Breast epithelium (tissue), 4 donors: Measurements from ENCODE around the gene HOXB6. TPM values are rescaled to one million over a fixed set of nuclear protein-coding genes. Genes with fewer than 3 reads are reported as not detected.

ENCODE experiments used
- DNase-seq, 2 donors: peaks; one replicate each; pipeline ENCODE4 v3.0.0-alpha.2; 2019; ENCODE audit warnings: low spot score in 2 of 2
- H3K27ac ChIP-seq, 2 donors: fragments of 200-600 bp; sonication (generic) in 1 of 2; one replicate each; pipeline ENCODE4 v1.5.1; 2016 to 2019; ENCODE audit warnings: mild to moderate bottlenecking in 1 of 2
- H3K27me3 ChIP-seq, 2 donors: fragments of 200-600 bp; sonication (generic) in 1 of 2; one replicate each; pipeline versions ENCODE4 v1.5.1 to v1.6.0; 2017 to 2019; ENCODE audit warnings: control low read depth in 1 of 2, mild to moderate bottlenecking in 1 of 2
- H3K36me3 ChIP-seq: fragments of 200-600 bp; one replicate; pipeline ENCODE4 v1.5.1; 2019
- H3K4me1 ChIP-seq, 2 donors: fragments of 200-600 bp; sonication (generic); one replicate each; pipeline ENCODE4 v1.5.1; 2016 to 2019; ENCODE audit warnings: control low read depth in 1 of 2
- H3K4me3 ChIP-seq, 3 donors: fragments of 200-600 bp; sonication (generic); 1 replicate in 2 of 3; 2 replicates in 1 of 3; pipeline ENCODE4 v1.5.1; 2016 to 2019; ENCODE audit warnings: mild to moderate bottlenecking in 3 of 3, moderate library complexity in 2 of 3
- H3K9me3 ChIP-seq, 2 donors: fragments of 200-600 bp; sonication (generic) in 1 of 2; one replicate each; pipeline ENCODE4 v1.5.1; 2016 to 2019; ENCODE audit warnings: control low read depth in 1 of 2
- CTCF ChIP-seq, 3 donors: fragments of 450-650 bp; IDR thresholded peaks; one replicate each; pipeline ENCODE4 v1.5.1; 2016 to 2017; ENCODE audit warnings: antibody characterized with exemption in 3 of 3, mild to moderate bottlenecking in 3 of 3, moderate library complexity in 3 of 3
- POLR2A ChIP-seq: fragments of 450-650 bp; IDR thresholded peaks from one replicate; pipeline ENCODE4 v1.6.1; 2016; ENCODE audit warnings: antibody characterized with exemption, mild to moderate bottlenecking, moderate library complexity
- POLR2AphosphoS5 ChIP-seq, 3 donors: sonication (generic); formaldehyde crosslinking; IDR thresholded peaks; one replicate each; pipeline ENCODE4 v1.6.1; 2017; ENCODE audit warnings: antibody characterized with exemption in 3 of 3
- intact Hi-C: fragments of 100-400 bp; cut with DNase I; formaldehyde crosslinking; loops from one replicate; pipeline ENCODE4 v1.15.1; 2023; ENCODE audit warnings: low total_unique reads
- total RNA-seq, 3 donors: library from RNA; depleted of rRNA; stranded (reverse); fragments of >200 nt; gene quantifications; one replicate each; pipeline ENCODE4 v1.1.0, GENCODE V29; 2016

The HOXB6 gene
- total RNA-seq, 3 donors from 2014 or later, result 1.0 to 24.9 (median 18.2) TPM

DNA sequence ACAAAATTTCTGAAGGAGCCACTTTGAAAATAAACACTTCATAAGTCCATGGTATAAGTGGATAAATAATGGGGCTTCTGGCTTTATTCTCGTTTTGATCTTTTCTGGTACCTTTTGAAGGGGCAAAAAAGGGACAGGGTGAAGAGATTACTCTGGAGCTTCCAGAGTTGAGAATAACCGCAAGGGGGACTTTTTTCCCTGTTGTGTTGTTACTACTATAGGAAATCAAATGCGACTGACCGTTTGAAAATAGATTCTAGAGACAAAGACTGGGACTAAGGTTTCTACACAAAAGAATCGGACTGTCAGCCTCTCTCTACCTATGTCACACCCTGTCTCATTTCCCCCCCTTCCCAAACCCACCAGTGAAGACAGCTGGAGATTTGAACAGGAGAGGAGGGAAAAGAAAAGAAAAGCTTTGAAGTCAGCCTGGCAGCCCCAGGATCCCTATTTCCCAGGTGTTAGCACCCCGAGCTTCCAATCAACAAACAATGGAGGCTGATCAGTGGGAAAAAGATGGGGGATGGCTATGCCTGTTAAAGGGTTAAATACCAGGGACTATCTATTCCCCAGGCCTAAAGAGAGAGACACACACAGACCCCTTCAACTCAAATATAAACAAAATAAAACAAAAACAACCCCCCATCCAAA, 35.0 kb downstream of the HOXB6 start:
- Histone ChIP-seq H3K27ac (peak overlapping the region in 1 of 2 donors; percentile 76), H3K9me3 (no peaks in the 10 kb centered on the region), H3K4me1 (no peaks in the 10 kb centered on the region), H3K36me3 (no peaks in the 10 kb centered on the region), H3K27me3 (peaks cover 0 to 8% of the 10 kb centered on the region in 2 donors), H3K4me3 (peak overlapping the region in 2 of 3 donors; percentile 30 to 33)
- intact Hi-C loops, result no loop called here
- DNase-seq, result no peak
- no peak for TF ChIP-seq POLR2A

- no peaks in the 10 kb centered on the region for H3K36me3 ChIP-seq
- no peaks in the 10 kb centered on the region for H3K9me3 ChIP-seq
- no peak for DNase-seq
- no peaks in the 10 kb centered on the region for H3K4me1 ChIP-seq
- peak overlapping the region in 1 of 2 donors; percentile 49 for H3K27ac ChIP-seq
- TF ChIP-seq CTCF (IDR thresholded peaks at IDR 0.05) (no peak), POLR2A (no peak), POLR2AphosphoS5 (IDR thresholded peaks at IDR 0.05) (no peak)
- intact Hi-C loops, result no loop called here
- peak overlapping the region; percentile 16 to 44 (median 37) for H3K4me3 ChIP-seq
- H3K27me3 ChIP-seq, result peaks cover 0 to 8% of the 10 kb centered on the region in 2 donors
These were observed 35.6 kb downstream of the HOXB6 start for GRCh38 chr17:48569240-48569582.

- intact Hi-C loops, result no loop called here
- Histone ChIP-seq H3K36me3 (no peaks in the 10 kb centered on the region), H3K27ac (peak overlapping the region in 1 of 2 donors; percentile 49), H3K4me1 (peaks cover 0 to under 1% of the 10 kb centered on the region in 2 donors), H3K27me3 (peaks cover 0 to 12% of the 10 kb centered on the region in 2 donors), H3K9me3 (no peaks in the 10 kb centered on the region), H3K4me3 (peak overlapping the region; percentile 16 to 44 (median 37))
- no peak for DNase-seq
- TF ChIP-seq POLR2A, result no peak
- TF ChIP-seq POLR2AphosphoS5 (IDR thresholded peaks at IDR 0.05), result peak in 2 of 3 donors; percentile 12 to 16
These were observed 36.1 kb downstream of the HOXB6 start for GRCh38 chr17:48568499-48569239.

DNA sequence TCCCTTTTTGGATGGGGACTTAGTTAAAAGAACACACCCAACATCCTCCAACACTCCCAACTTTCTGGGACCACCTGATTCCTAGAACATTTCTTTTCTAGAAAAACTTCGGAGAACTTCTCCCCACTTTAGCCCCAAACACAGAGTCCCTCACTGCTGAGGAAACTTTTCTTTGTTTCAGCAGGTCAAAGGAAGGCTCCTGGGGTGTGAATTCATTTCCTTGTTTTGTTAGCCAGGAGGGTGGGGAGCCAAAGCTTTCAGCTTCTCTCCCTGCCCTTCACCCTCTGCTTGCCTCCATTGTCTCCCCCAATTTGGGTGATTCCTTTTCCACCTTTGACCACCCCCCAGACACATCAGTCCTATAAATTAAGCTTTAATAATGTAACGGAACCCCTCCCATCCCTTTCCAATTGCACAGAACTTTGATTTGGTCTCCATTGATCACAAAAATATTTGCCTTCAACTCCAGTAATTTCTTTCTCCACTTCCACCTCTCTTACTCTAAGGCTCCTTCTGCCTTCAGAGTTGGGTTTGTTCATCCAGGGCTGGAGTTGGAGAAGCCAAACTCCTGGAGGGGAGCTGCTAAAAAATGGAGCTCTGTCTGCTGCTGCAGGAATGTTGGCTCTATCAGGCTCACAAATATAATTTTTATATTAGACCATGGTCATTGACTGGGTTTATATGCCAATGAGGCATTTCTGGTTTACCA, 37.0 kb downstream of the HOXB6 start:
- TF ChIP-seq CTCF (IDR thresholded peaks at IDR 0.05), result no peak
- TF ChIP-seq POLR2A, result no peak
- no peak for TF ChIP-seq POLR2AphosphoS5 (IDR thresholded peaks at IDR 0.05)
- DNase-seq, result no peak
- H3K27me3 ChIP-seq, result peaks cover 0 to 18% of the 10 kb centered on the region in 2 donors
- peak overlapping the region in 2 of 3 donors; percentile 37 to 44 for H3K4me3 ChIP-seq
- H3K9me3 ChIP-seq, result no peaks in the 10 kb centered on the region
- intact Hi-C loops, result no loop called here
- peak overlapping the region; percentile 15 to 92 for H3K27ac ChIP-seq
- H3K4me1 ChIP-seq, result peaks cover 0 to 3% of the 10 kb centered on the region in 2 donors
- no peaks in the 10 kb centered on the region for H3K36me3 ChIP-seq

DNA sequence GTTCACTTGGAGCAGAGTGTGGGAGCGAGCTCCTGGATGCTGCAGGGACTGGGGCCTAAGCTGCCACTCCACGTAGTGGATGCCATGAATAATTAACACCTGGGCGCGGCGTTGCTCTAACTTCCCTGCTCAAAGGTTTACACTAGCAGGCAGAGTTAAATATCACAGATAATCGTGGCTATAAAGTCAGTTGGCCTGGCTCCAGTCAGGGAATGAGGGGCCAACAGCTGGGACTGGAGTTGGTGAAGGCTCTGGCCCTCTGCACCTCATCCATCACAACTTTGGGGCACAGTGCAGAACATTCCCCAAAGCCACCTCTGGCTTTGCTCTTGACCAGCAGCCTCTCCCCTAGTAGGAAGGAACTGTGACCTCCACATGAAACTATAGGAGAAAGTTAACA, 37.6 kb downstream of the HOXB6 start:
- no peak overlapping the region for H3K4me3 ChIP-seq
- no peaks in the 10 kb centered on the region for H3K36me3 ChIP-seq
- H3K4me1 ChIP-seq, result peaks cover 0 to 3% of the 10 kb centered on the region in 2 donors
- H3K27ac ChIP-seq, result peak overlapping the region in 1 of 2 donors; percentile 92
- peaks cover 0 to 18% of the 10 kb centered on the region in 2 donors for H3K27me3 ChIP-seq
- DNase-seq, result no peak
- H3K9me3 ChIP-seq, result no peaks in the 10 kb centered on the region
- intact Hi-C loops, result no loop called here
- TF ChIP-seq CTCF (IDR thresholded peaks at IDR 0.05), result no peak
- no peak for TF ChIP-seq POLR2A
- TF ChIP-seq POLR2AphosphoS5 (IDR thresholded peaks at IDR 0.05), result no peak
